ENCODE measurements around the gene ALDH2. TPM values are rescaled to one million over a fixed set of nuclear protein-coding genes. Genes with fewer than 3 reads are reported as not detected.

ALDH2 gene
- total RNA-seq, 2 donors from 2014 or later, result 107 to 164 TPM

DNA sequence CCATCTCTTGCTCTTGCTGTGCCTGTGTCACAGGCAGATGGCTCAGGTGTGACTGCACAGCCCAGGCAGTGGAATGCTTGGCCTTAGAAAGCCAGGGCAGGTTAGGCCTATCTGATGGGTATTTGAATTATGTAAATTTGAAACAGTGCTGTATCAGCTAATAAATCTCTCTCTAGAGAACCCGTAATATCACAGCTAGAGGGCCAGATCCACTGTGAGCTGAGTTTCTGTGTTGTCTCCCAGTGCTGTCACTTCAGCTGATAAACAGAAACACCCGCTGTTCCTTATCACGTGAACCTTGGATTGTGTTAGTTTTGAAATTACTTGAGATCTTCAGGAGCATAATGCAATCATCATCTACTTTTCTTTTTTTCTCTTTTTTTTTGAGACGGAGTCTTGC lies 21.5 kb upstream of the ALDH2 start:
- no peaks in the 10 kb centered on the region for H3K27me3 ChIP-seq (replicated peaks; ENCODE audit: insufficient read depth)
- WGBS, result 82% methylated on average over 4 of the region's 4 CpGs
- intact Hi-C loops (cut with DNase I), result no loop called here
- no peak for TF ChIP-seq POLR2AphosphoS5 (IDR thresholded peaks at IDR 0.05)
- TF ChIP-seq, protein P1, sequence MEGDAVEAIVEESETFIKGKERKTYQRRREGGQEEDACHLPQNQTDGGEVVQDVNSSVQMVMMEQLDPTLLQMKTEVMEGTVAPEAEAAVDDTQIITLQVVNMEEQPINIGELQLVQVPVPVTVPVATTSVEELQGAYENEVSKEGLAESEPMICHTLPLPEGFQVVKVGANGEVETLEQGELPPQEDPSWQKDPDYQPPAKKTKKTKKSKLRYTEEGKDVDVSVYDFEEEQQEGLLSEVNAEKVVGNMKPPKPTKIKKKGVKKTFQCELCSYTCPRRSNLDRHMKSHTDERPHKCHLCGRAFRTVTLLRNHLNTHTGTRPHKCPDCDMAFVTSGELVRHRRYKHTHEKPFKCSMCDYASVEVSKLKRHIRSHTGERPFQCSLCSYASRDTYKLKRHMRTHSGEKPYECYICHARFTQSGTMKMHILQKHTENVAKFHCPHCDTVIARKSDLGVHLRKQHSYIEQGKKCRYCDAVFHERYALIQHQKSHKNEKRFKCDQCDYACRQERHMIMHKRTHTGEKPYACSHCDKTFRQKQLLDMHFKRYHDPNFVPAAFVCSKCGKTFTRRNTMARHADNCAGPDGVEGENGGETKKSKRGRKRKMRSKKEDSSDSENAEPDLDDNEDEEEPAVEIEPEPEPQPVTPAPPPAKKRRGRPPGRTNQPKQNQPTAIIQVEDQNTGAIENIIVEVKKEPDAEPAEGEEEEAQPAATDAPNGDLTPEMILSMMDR (IDR thresholded peaks at IDR 0.05), result no peak
- DNase-seq (ENCODE audit: low spot score), result no peak
- H3K27ac ChIP-seq, result no peak overlapping the region
- no peak overlapping the region for H3K4me3 ChIP-seq
- H3K4me1 ChIP-seq (replicated peaks), result no peaks in the 10 kb centered on the region
- peaks cover 6 to 7% of the 10 kb centered on the region in 2 donors for H3K36me3 ChIP-seq
- no peaks in the 10 kb centered on the region for H3K9me3 ChIP-seq

DNA sequence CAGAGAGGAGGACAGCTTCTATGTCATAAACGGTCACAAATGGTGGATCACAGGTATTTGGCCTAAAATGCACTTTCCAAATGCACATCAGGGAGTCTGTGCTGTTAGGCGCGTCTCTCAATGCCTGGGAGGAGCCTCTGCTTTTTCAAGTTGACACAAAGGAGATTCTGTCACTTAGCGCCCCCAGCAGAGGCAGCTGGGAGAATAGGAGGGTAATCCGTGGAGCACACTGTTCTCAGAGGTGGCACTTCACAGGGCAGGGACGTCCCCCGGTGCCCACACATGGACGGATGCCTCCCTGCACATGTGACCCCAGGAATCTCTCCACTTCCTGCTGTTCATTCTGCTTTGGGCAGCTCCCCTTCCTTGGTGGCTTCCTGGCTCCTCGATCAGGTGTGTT lies 19.4 kb upstream of the ALDH2 start:
- TF ChIP-seq POLR2A (IDR thresholded peaks at IDR 0.05) (no peak), POLR2AphosphoS5 (IDR thresholded peaks at IDR 0.05) (no peak)
- TF ChIP-seq, protein P1 (IDR thresholded peaks at IDR 0.05), result no peak
- no peaks in the 10 kb centered on the region for H3K27me3 ChIP-seq (replicated peaks; ENCODE audit: insufficient read depth)

DNA sequence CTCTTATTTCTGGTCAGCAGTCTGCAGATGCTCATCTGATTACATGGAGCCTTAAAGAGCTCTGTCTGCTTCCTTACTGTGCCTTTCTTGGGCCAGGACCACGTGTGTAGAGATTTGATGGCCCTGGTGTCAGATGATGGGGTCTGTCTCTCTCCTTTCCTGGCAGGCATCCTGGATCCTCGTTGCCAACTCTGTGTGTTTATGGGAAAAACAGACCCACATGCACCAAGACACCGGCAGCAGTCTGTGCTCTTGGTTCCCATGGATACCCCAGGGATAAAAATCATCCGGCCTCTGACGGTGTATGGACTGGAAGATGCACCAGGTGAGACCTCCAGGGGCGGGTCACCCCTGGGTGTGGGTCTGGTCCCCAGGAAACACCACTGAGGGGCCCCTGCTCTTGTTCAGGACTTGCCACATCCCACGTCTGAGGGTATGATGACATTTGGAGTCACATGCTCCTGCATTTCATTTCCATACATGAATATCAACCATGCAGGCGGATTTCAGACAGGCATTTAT lies 18.5 kb upstream of the ALDH2 start:
- no peaks in the 10 kb centered on the region for H3K27me3 ChIP-seq (replicated peaks; ENCODE audit: insufficient read depth)
- peaks cover 6 to 7% of the 10 kb centered on the region in 2 donors for H3K36me3 ChIP-seq
- TF ChIP-seq, protein P1 (IDR thresholded peaks at IDR 0.05), result no peak
- TF ChIP-seq POLR2AphosphoS5 (IDR thresholded peaks at IDR 0.05) (no peak), POLR2A (IDR thresholded peaks at IDR 0.05) (no peak)
- H3K4me1 ChIP-seq (replicated peaks), result no peaks in the 10 kb centered on the region
- no peak overlapping the region for H3K27ac ChIP-seq
- no peak overlapping the region for H3K4me3 ChIP-seq
- intact Hi-C loops (cut with DNase I), result no loop called here
- WGBS, result 53% methylated on average over 8 of the region's 8 CpGs
- no peaks in the 10 kb centered on the region for H3K9me3 ChIP-seq
- DNase-seq (ENCODE audit: low spot score), result no peak

More for the DNA sequence above, 19.4 kb upstream of the ALDH2 start:
- 81% methylated on average over 9 of the region's 9 CpGs for WGBS
- DNase-seq (ENCODE audit: low spot score), result no peak
- intact Hi-C loops (cut with DNase I), result no loop called here
- H3K27ac ChIP-seq, result no peak overlapping the region
- H3K9me3 ChIP-seq, result no peaks in the 10 kb centered on the region
- peaks cover 6 to 7% of the 10 kb centered on the region in 2 donors for H3K36me3 ChIP-seq
- H3K4me3 ChIP-seq, result no peak overlapping the region
- no peaks in the 10 kb centered on the region for H3K4me1 ChIP-seq (replicated peaks)

DNA sequence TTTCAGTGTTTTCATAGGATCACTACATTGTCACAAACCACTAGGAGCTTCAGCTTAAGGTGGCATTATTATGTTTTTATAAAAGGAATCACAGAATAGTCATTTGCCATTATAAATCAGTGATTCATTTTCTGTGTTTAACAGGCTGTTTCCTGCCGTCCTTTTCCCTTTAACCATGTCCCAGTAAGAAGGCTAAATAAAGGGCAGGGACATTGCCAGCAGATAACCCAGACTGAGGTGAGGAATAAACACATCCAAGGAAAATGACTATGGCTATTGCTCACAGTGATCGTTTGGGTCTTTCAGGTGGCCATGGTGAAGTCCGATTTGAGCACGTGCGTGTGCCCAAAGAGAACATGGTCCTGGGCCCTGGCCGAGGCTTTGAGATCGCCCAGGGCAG lies 17.9 kb upstream of the ALDH2 start:
- Histone ChIP-seq H3K27ac (no peak overlapping the region), H3K4me1 (replicated peaks) (no peaks in the 10 kb centered on the region), H3K27me3 (replicated peaks; ENCODE audit: insufficient read depth) (no peaks in the 10 kb centered on the region), H3K9me3 (no peaks in the 10 kb centered on the region), H3K36me3 (peaks cover 6 to 7% of the 10 kb centered on the region in 2 donors), H3K4me3 (no peak overlapping the region)
- 89% methylated on average over 7 of the region's 7 CpGs for WGBS
- no peak for TF ChIP-seq POLR2AphosphoS5 (IDR thresholded peaks at IDR 0.05)
- TF ChIP-seq, protein P1 (IDR thresholded peaks at IDR 0.05), result no peak
- no peak for TF ChIP-seq POLR2A (IDR thresholded peaks at IDR 0.05)
- intact Hi-C loops (cut with DNase I), result no loop called here
- DNase-seq (ENCODE audit: low spot score), result no peak

DNA sequence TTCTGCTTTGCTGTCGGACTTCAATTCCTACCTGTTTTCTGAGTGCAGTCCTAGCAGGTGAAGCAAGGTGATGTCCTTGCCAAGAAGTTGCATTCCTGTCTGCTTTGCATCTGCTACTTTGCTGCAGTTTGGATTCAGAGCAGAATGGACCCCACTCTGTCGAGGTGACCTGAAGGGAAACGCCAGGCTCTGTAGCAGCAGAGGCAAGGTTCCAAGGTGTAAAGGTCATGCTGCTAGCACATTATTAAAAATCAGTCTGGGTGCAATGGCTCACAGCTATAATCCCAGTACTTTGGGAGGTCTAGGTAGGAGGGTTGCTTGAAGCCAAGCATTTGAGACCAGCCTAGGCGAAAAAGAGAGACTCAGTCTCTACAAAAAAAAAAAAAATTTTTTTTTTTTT lies 17.3 kb upstream of the ALDH2 start:
- WGBS, result 95% methylated on average over 4 of the region's 4 CpGs
- peaks cover 6 to 7% of the 10 kb centered on the region in 2 donors for H3K36me3 ChIP-seq
- no peak overlapping the region for H3K27ac ChIP-seq
- TF ChIP-seq POLR2AphosphoS5 (IDR thresholded peaks at IDR 0.05) (no peak), POLR2A (IDR thresholded peaks at IDR 0.05) (no peak)
- TF ChIP-seq, protein P1 (IDR thresholded peaks at IDR 0.05), result no peak
- no peaks in the 10 kb centered on the region for H3K4me1 ChIP-seq (replicated peaks)
- no peak overlapping the region for H3K4me3 ChIP-seq
- intact Hi-C loops (cut with DNase I), result no loop called here
- DNase-seq (ENCODE audit: low spot score), result no peak
- H3K9me3 ChIP-seq, result no peaks in the 10 kb centered on the region
- no peaks in the 10 kb centered on the region for H3K27me3 ChIP-seq (replicated peaks; ENCODE audit: insufficient read depth)
